ENCODE data around the gene ITPK1.
"Not testable (repeated sequence)": the region's sequence is repeated elsewhere in the genome, so short reads cannot be mapped to it uniquely, and the experiment has no call there.

ITPK1 gene

DNA sequence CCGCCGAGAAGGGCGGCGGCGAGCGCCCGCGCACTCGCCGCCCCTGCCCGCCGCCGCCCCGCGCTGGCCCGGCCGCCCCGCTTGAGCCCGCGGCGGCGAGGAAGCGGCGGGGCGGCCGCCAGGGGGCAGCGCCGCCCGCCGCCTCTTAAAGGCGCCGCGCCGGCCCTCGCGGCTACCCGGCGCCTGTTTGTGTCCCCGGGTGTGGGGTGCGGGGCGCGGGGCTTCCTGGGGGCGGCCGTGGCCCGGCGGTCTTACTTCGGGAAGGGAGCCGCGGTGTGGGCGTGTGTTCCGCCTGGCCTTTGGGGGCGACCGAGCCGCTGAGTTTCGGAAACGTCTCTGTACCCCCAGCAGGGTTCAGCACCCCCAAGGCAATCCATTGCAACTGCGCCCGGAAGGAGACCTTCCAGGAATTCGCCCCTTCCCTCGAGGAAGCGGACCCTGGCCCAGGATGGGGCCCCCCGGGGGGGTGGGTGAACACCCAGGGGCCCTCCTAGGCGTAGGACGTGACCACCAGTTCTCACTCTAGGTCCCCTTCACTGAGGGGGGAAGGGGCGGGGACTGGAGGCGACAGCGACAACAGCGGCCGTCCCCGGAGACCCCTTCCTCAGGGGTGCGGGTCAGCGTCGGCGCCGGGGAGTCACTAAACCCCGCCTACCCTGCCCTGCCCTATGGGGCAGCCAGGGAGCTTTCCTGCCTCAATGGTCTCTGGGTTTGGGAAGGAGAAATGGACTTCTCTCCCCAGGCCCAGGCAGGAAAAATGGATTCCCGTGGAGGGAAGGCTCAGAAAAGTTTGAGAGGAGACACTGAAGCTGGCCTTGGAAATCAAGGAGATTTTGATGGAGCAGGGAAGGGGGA is at the start of gene ITPK1:
TSS of gene ITPK1 (minus strand) at position 105 of the 855 bp plus-strand sequence. CDS start 762 bp downstream, outside the sequence.
- DNase-seq (ENCODE audit: low read depth in 1 of 2, low spot score in 1 of 2), result peak; percentile 19 to 37

DNA sequence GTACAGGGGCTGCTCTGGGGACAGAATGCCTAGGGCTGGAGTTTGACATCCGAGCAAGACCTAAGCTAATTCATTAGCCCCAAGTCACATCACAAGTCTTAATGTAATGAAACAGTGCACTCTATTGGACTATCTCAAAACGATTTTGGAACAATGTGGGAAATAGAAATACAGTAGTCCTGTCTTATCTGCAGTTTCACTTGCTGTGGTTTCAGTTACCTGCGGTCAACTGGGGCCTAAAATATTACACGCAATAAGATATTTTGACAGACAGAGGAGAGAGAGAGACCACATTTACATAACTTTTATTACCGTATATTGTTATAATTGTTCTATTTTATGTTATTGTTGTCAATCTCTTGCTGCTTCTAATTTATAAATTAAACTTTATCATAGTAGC is 47.8 kb upstream of the ITPK1 start:
- DNase-seq (ENCODE audit: low read depth in 1 of 2, low spot score in 1 of 2), result no peak

DNA sequence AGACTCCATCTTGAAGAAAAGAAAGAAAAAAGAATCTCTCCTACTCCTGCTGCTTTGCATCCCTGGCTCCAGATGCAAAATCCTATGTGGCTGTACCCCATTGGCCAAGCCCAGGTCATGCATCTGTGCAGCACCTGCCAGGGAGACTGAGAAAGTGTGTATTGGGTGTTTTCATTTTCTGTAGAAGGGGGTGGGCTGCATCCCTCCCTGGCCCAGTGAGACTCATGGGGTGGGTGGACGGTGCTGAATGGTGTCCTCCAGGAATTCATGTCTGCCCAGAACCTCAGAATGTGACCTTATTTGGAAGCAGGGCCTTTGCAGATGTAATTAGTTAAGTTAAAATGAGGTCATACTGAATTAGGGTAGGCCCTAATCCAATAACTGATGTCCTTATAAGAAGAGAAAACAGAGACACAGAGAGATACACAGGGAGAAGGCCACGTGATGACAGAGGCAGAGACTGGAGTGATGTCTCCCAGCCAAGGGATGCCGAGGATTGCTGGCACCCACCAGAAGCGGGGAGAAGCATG is 45.8 kb upstream of the ITPK1 start:
- DNase-seq (ENCODE audit: low read depth in 1 of 2, low spot score in 1 of 2), result no peak

DNA sequence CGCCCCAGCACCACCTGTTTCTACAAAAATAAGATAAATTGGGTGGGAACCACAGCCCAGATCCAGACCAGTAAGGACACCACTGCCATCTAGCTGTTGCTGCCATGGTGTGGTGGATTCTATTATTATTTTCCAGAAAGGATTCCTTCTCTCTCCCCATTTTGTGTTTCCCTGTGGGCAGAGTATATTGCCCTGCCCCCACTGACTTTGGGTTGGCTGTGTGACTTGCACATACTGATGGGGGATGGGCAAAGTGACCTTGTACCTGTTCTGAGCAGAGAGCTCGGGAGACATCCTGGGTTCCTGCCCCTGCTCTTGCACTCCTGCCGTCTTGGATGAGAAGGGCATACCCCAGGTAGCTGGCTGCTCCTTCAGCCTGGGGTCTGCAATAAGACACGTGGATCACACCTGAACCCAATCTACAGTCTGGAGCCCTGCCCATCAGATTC is 44.7 kb upstream of the ITPK1 start:
- DNase-seq (ENCODE audit: low read depth in 1 of 2, low spot score in 1 of 2), result no peak

DNA sequence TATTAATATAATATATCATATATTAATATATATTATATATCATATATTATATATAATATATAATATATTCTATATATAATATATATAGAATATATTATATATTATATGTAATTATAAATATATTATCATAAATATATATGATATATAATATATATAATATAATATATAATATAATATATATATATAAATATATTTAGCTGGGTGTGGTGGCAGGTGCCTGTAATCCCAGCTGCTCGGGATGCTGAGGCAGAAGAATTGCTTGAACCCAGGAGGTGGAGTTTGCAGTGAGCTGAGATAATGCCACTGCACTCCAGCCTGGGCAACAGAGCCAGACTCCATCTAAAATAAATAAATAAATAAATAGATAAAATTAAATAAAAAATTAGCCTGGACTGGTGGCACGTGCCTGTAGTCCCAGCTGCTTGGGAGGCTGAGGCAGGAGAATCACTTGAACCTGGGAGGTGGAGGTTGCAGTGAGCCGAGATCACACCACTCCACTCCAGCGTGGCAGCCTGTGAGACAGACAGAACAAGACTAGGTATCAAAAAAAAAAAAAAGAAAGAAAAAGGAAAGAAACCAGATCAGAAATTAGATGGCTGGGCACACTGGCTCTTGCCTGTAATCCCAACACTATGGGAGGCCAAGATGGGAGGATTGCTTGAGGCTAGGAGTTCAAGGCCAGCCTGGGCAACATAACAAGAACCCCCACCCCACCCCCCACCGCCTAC is 44.1 kb upstream of the ITPK1 start:
- DNase-seq (ENCODE audit: low read depth in 1 of 2, low spot score in 1 of 2), result not testable (repeated sequence)

DNA sequence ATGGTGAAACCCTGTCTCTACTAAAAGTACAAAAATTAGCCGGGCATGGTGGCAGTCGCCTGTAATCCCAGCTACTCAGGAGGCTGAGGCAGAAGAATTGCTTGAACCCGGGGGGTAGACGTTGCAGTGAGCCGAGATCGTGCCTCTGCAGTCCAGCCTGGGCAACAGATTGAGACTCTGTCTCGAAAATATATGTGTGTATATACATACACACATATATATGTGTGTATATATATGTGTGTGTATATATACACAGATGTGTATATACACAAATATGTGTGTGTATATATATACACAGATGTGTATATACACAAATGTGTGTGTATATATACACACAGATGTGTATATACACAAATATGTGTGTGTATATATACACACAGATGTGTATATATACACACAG is 42.6 kb upstream of the ITPK1 start:
- not testable (repeated sequence) for DNase-seq (ENCODE audit: low read depth in 1 of 2, low spot score in 1 of 2)

DNA sequence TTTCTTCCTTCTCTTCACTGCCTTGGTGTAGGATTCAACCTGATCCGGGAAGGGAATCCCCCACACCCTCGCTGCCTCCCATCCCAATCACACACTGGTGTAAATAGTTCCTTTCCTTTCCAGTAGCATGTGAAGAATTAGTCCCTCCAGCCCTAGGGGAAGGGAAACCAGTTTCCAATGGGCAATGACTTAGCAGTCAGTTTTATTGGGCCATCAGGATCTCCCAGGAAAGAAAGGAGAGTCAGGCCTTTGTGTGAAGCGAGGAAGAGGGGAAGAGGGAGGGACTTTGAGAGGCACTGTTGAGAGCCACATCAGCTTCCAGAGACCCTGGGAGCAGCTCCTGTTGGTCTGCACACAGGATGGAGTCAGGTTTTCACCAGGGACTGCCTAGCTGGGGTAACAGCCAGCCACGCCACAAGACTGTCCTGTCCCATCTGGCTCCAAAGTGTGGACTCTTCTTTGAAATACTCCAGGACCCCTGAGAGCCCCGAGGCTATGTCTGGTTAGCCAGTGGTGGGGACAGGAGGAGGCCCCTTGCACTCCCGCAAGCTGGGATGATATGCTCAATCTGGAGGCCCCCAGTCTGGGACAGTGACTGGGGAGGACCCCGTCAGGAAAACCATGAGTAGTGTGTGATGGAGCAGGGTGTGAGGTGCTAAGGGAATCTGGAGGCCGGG is 41.1 kb upstream of the ITPK1 start:
- no peak for DNase-seq (ENCODE audit: low read depth in 1 of 2, low spot score in 1 of 2)

DNA sequence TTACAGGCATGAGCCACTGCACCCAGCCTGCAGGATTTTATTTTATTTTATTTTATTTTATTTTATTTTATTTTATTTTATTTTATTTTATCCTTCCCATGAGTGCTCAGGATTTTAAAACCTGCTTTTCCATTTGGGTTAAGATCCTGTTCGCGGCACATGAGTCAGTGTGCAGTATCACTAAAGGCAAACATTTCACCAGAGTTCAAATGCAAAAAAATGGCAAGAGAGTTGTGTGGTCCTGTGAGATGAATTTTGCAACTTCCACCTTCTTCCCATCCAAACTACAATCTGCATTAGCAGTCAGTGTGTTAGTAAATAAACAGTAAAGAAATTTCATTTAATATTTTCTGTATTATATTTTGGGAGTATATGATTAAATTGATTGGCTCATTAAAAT is 39.9 kb upstream of the ITPK1 start:
- no peak for DNase-seq (ENCODE audit: low read depth in 1 of 2, low spot score in 1 of 2)

DNA sequence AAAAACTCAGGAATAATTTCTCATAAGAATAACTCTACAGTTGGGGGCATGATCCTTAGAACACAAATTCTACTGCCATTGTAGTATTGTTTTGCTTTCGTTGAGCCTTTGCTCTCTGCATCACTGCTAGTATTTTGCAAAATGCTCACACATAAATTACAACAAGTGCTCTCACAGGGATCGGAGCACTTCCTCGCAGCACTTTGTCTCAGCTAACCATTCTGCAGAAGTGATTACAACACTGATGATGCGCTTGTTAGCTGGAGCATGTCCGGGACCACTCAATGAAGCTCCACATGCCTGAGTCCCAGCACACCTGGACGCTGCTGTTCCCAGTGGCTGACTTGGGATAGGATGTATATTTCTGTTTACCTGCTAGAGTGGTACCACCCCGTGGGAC is 37.4 kb upstream of the ITPK1 start:
- DNase-seq (ENCODE audit: low read depth in 1 of 2, low spot score in 1 of 2), result no peak

DNA sequence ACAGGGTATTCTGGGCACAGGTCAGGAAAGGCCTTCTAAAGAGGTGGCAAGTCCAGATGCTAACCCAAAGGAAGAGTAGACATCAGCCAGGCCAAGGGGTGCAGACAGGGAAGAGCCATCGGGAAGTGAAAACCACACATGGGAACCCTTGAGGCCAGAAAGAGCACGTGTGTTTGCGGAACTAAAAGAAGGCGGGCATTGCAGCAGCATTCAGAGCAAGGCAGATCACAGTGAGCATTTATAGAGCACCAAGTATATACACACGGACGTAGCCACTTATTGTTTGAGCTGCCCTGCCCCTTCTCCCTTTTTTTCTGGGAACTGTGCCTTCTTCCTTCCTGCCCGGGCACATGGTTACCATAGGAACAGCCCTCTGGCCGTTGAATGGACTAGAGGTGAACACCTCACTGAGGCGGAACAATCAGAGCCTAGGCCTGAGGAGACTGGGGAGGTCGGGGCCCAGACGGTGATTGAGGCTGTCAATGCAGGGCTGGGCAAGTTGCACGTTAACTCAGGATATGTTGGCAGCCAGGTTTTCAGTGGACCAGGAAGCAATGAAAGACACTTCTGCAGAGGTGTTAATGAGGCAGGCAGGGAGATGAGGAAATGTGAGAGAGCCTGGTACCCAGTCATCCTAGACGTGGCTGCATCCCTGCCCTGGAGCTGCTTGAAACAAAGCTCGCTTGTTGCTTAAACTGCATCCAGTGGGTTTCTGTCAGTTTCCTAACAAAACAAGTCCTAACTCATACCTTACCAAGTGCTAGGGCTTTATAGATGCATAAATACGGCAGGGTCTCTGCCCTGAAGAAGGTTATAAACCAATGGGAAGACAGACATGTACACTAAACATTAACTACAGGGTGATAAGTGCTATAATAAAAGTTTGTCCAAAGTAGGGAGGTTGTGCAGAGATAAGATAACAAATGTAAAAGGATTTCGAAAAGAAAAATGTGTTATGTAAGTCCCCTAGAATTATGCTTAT is 34.8 kb upstream of the ITPK1 start:
- DNase-seq (ENCODE audit: low read depth in 1 of 2, low spot score in 1 of 2), result no peak

DNA sequence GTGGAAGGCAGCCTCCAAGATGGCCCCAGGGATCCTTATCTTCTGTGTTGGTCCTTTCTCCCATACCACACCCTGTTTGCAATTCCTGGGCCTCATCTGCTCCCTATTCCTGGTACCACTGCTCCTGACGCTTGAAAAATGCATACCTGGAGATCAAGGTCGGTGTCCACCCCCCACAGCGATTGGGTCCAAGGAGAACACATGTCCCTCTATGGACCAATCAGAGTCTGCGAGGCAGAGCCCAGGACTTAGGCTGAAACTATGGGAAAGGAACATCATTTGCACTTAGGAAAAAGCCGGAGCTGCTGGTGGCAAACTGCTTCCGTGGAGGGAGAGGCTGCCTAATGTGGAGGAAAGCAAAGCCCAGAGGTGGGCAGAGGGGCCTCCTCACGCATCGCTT is 33.3 kb upstream of the ITPK1 start:
- DNase-seq (ENCODE audit: low read depth in 1 of 2, low spot score in 1 of 2), result no peak

DNA sequence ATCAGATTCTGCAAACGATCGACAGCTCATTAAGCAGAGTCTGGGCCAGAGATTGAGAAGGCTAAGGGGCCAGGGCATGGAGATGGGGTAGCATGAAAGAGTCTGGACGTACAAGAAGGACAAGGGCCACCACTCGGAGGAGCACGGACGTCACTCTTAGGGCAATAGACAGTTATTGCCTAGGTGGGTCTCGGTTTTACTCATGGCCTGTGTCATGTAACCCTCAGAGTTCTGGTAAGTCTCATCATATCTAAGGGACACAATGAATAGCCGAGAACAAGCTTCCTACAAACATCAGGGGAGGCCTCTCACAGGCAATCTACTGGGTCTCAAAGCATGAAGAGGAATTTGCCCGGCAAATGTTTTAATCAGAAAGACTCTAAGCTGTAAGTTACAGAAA is 30.4 kb upstream of the ITPK1 start:
- DNase-seq (ENCODE audit: low read depth in 1 of 2, low spot score in 1 of 2), result no peak

DNA sequence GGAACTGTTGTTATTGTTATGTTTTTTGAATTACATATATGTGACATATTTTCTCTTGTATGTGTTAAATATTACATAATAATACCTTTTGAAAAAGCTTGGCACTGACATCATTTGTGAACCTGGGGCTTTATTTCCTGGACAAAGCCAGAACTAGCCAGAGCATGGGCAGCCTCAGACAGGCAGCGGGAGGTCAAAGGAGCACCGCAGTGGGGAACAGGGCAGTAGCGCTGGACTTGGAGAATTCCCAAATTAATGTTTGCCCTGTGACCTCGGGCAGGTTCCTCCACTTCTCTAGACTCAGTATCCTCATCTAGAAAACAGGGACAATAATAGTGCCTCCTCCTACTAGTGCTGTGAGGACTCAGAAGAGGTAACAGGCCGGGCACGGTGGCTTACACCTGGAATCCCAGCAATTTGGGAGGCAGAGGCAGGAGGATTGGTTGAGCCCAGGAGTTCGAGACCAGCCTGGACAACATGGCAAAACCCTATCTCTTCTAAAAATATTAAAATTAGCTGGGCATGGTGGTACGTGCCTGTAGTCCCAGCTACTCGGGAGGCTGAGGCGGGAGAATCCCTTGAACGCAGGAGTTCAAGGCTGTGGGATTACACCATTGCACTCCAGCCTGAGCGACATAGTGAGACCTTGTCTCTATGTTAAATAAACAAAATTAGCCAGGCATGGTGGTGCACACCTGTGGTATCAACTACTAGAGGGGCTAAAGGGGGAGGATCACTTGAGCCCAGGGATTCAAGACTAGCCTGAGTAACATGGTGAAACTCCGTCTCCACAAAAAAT is 27.3 kb upstream of the ITPK1 start:
- DNase-seq (ENCODE audit: low read depth in 1 of 2, low spot score in 1 of 2), result no peak

DNA sequence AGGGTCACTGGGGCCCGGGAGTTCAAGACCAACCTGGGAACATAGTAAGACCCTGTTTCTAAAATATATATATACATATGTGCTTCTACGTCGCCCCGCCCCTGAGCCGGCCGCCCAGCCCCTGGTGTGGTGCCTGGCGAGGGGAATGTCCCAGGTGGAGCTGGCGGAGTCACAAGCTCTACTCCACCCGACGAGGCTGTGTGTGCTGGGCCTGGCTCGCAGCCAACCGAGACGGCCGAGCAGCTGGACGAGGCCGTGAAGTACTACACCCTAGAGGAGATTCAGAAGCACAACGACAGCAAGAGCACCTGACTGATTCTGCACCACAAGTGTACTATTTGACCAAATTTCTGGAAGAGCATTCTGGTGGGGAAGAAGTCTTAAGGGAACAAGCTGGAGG is 22.1 kb upstream of the ITPK1 start:
- DNase-seq (ENCODE audit: low read depth in 1 of 2, low spot score in 1 of 2), result no peak

DNA sequence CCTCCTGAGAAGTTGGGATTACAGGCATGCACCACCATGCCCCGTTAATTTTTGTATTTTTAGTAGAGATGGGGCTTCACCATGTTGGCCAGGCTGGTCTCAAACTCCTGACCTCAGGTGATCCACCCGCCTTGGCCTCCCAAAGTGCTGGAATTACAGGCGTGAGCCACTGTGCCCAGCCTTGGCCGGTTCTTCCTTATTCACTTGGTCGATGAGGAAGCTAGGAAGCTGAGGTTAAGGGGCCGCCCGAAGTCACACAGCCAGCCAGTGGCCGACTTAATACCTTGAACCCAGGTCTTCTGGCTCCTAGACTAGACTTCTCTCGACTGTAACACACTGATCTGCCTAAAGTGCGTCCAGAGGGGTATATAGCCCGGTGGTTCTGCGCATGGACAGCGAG is 20.8 kb upstream of the ITPK1 start:
- DNase-seq (ENCODE audit: low read depth in 1 of 2, low spot score in 1 of 2), result not testable (repeated sequence)

DNA sequence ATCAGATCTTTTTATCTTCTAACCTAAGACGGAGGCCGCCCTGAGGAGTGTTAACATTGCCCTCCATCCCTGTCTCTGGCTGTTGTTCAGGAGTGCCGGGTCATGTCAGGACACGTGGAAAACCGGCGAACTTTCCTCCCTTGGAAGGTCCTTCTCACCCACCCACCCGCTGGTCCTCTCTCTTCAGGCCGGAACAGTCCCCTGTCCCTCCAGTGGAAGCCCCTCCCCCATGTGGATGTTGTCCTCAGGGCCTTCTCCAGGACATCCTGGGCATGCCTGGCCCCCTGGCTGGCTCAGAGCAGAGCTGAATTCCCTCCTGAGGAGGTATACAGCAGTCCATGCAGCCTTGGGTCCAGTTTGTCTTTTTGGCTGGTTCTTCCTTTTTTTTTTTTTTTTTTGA is 20.3 kb upstream of the ITPK1 start:
- DNase-seq (ENCODE audit: low read depth in 1 of 2, low spot score in 1 of 2), result no peak

DNA sequence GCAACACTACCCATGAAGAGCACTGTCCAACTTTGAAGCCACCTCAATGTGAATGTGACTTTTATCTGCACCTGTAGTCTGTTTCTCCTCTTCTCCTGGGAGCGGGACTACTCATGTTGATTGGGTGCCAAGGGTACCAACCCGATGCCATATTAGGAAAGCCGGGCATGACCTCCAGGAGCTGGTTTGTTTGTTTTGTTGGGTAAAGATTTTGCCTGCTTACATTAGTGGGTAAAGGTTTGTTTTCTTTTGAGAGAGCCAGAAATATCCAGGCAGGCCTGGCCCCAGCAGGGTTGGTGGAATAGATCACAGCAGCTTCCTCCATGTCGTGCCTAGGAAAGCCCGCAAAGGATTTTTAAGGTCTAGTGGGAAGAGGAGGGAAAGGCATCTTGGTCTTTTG is 19.7 kb upstream of the ITPK1 start:
- no peak for DNase-seq (ENCODE audit: low read depth in 1 of 2, low spot score in 1 of 2)

DNA sequence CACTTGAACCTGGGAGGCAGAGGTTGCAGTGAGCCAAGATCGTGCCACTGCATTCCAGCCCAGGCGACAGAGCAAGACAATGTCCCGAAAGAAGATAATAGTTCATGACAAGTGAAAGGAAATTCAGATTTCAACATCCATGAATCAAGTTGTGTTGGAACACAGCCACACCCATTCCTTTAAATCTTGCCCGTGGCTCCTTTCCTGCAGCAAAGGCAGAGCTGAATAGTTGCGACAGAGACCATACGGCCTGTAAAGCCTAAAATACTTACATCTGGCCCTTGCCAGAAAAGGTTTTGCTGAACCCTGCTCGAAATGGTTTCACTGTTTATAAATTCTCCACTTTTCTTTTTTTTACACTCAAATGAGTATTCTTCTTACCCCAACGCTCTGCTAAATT is 17.7 kb upstream of the ITPK1 start:
- no peak for DNase-seq (ENCODE audit: low read depth in 1 of 2, low spot score in 1 of 2)

DNA sequence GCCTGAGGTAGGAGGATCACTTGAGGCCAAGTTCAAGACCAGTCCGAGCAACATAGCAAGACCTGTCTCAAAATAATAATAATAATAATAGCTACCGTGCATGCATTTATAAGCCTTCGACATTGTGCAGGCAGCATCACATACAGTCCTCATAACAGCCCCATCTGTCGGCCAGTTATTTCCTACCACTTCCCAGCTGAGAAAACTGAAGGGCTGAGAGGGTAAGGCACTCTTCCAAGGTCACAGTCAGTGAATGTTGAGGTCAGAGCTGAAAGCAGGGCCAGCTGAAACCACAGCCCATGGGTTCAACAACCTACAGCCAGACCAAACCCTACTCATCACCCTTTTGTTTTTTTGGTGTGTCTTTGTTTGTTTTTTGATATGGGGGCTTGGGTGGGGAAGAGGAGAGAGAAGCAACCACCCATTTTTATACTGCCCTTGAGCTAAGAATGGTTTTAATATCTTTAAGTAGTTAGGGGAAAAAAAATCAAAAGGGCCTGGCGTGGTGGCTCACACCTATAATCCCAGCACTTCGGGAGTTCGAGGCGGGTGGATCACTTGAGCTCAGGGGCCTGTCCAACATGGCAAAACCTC is 16.8 kb upstream of the ITPK1 start:
- no peak for DNase-seq (ENCODE audit: low read depth in 1 of 2, low spot score in 1 of 2)

All from activated CD4-positive, alpha-beta T cell treated with anti-CD3 and anti-CD28 coated beads, Interleukin-2, amount 50 U/mL, for 24 hours (primary cell).